Testis (tissue), 2 donors: ENCODE measurements around the gene ANKRD53.

Experiments
- POLR2A ChIP-seq: fragments of 450-650 bp; IDR thresholded peaks from one replicate; pipeline ENCODE4 v1.6.1; 2017; ENCODE audit warnings: antibody characterized with exemption, mild to moderate bottlenecking, moderate library complexity
- TF ChIP-seq, protein P1 (sequence below), 3 experiments: fragments of 450-650 bp in 2 of 3; fragments of 200-600 bp in 1 of 3; sonication (generic) in 1 of 3; IDR thresholded peaks; one replicate each; pipeline ENCODE4 v1.5.1; 2016 to 2019; ENCODE audit warnings: antibody characterized with exemption in 3 of 3, mild to moderate bottlenecking in 2 of 3, moderate library complexity in 1 of 3

DNA sequence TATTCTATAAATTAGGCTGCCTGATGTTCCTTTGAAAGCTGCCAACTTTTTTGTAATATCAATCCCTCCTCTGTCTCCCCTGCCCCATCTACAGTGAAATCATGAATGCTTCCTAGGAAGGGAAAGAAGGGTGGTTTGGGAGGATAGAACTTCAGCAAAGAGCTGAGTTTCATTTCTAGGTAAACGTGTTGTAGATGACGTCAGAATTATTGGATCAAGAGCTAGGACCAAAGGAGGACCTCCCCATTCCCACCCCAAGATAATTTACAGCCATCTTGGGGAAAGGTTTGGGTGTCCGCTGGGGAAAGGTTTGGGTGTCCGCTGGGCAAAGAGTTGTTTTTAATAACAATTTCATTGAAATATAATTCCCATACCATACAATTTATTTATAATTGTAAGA is 11.2 kb upstream of the ANKRD53 start:
- TF ChIP-seq, protein P1, sequence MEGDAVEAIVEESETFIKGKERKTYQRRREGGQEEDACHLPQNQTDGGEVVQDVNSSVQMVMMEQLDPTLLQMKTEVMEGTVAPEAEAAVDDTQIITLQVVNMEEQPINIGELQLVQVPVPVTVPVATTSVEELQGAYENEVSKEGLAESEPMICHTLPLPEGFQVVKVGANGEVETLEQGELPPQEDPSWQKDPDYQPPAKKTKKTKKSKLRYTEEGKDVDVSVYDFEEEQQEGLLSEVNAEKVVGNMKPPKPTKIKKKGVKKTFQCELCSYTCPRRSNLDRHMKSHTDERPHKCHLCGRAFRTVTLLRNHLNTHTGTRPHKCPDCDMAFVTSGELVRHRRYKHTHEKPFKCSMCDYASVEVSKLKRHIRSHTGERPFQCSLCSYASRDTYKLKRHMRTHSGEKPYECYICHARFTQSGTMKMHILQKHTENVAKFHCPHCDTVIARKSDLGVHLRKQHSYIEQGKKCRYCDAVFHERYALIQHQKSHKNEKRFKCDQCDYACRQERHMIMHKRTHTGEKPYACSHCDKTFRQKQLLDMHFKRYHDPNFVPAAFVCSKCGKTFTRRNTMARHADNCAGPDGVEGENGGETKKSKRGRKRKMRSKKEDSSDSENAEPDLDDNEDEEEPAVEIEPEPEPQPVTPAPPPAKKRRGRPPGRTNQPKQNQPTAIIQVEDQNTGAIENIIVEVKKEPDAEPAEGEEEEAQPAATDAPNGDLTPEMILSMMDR (IDR thresholded peaks at IDR 0.05): no peak
- TF ChIP-seq POLR2A: no peak
